ENCODE measurements around the gene KRT77. TPM values are rescaled to one million over a fixed set of nuclear protein-coding genes. Genes with fewer than 3 reads are reported as not detected.

The KRT77 gene
- total and polyA plus RNA-seq, 4 donors, result not detected

DNA sequence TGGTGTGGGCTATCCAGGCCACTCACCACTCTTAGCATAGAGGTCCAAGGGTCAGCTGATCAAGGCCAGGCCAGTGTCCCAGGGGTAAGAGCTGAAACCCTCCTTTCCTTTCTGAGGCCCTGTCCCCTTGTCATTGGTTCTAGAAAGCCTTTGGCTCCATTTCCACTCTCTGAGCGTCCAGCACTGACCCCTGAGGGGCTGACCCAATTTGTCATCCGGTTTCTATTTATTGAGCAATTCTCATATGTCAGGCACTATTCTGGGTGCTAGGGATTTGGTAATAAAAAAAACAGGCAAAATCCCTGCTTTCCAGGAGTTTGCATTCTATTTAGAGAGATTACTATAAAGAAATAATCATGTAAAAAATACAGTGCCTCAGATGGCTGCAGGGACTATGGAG lies 3.4 kb downstream of the KRT77 start:
- Histone ChIP-seq H3K27me3 (ENCODE audit: control insufficient read depth in 1 of 2, insufficient read depth in 2 of 2, low read length in 1 of 2) (no peaks in the 10 kb centered on the region), H3K27ac (ENCODE audit: low read depth in 1 of 2, low read length in 2 of 2) (no peak overlapping the region), H3K4me3 (ENCODE audit: low read length in 2 of 2) (no peak overlapping the region), H3K4me1 (ENCODE audit: control insufficient read depth in 1 of 2, insufficient read depth in 2 of 2, low read length in 2 of 2) (no peaks in the 10 kb centered on the region), H3K36me3 (ENCODE audit: control insufficient read depth in 1 of 2, insufficient read depth in 2 of 2, low read length in 1 of 2) (no peaks in the 10 kb centered on the region), H3K9me3 (ENCODE audit: control insufficient read depth, low read length) (no peaks in the 10 kb centered on the region)
- 70 to 75% methylated on average over 2 of the region's 2 CpGs for WGBS, 2 donors
- DNase-seq, result no peak
- ATAC-seq (ENCODE audit: low FRiP score), result no peak
- intact Hi-C loops (cut with DNase I), result no loop called here

DNA sequence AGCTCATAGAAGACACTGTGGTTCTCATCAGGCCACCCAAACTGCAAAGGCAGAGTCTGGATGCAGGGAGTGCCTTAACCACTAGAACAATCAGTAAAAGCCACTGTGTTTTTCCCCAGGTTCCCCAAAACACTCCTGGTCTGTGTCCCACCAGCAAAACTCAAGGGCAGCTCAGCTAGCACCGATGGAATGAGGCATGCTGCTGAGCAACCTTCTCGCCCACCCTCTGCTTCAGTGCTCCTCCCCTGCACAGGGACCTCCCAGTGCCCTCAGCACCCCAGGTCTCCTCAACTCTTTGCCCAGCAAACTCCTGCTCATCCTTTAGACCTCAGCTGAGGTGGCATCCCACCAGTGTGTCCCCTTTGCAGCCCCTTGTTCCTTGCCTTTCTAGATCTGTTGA lies 4.0 kb downstream of the KRT77 start:
- 67 to 71% methylated on average over 2 of the region's 2 CpGs for WGBS, 2 donors
- Histone ChIP-seq H3K36me3 (ENCODE audit: control insufficient read depth in 1 of 2, insufficient read depth in 2 of 2, low read length in 1 of 2) (no peaks in the 10 kb centered on the region), H3K4me3 (ENCODE audit: low read length in 2 of 2) (no peak overlapping the region), H3K27ac (ENCODE audit: low read depth in 1 of 2, low read length in 2 of 2) (no peak overlapping the region), H3K9me3 (ENCODE audit: control insufficient read depth, low read length) (peaks cover 2% of the 10 kb centered on the region), H3K27me3 (ENCODE audit: control insufficient read depth in 1 of 2, insufficient read depth in 2 of 2, low read length in 1 of 2) (no peaks in the 10 kb centered on the region), H3K4me1 (ENCODE audit: control insufficient read depth in 1 of 2, insufficient read depth in 2 of 2, low read length in 2 of 2) (no peaks in the 10 kb centered on the region)
- no peak for ATAC-seq (ENCODE audit: low FRiP score)
- DNase-seq, result no peak
- intact Hi-C loops (cut with DNase I), result no loop called here

DNA sequence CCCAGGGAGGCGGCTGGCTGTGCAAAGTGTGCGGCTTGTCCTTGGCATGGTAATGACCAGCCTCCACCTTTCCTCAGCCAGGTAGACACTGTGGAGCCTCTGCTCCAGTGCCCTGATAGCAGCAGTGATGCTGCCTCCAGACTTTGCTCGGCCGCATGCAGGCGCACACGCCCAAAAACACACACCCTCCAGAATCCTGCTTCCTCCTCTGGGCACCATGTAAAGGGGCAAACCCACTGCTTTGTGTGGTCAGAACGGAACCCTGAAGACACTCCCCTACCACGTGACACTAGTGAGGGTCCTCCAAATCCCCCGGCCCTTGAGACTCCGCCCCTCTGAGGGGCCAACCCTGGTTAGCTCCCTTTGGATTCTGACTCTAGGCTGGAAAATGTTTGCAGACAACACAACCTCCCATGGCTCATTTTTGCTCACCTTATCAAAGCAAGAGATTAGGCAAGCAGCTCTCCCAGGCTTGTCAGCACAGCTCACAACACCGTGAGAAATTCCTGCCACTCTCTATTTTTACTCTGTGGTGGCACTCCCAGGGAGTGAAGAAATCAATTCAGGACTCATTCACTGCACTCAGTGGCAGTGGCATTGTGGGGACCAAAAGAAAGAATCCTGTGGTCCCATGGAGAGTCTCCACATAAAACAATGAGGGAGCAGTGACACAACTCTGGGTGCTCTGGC lies 4.5 kb downstream of the KRT77 start:
- H3K27ac ChIP-seq (ENCODE audit: low read depth in 1 of 2, low read length in 2 of 2), result no peak overlapping the region
- H3K36me3 ChIP-seq (ENCODE audit: control insufficient read depth in 1 of 2, insufficient read depth in 2 of 2, low read length in 1 of 2), result no peaks in the 10 kb centered on the region
- DNase-seq, result no peak
- H3K27me3 ChIP-seq (ENCODE audit: control insufficient read depth in 1 of 2, insufficient read depth in 2 of 2, low read length in 1 of 2), result no peaks in the 10 kb centered on the region
- H3K4me3 ChIP-seq (ENCODE audit: low read length in 2 of 2), result no peak overlapping the region
- WGBS, 2 donors, result 52 to 54% methylated on average over 11 of the region's 11 CpGs
- intact Hi-C loops (cut with DNase I), result no loop called here
- no peaks in the 10 kb centered on the region for H3K4me1 ChIP-seq (ENCODE audit: control insufficient read depth in 1 of 2, insufficient read depth in 2 of 2, low read length in 2 of 2)
- peaks cover 2% of the 10 kb centered on the region for H3K9me3 ChIP-seq (ENCODE audit: control insufficient read depth, low read length)
- no peak for ATAC-seq (ENCODE audit: low FRiP score)

DNA sequence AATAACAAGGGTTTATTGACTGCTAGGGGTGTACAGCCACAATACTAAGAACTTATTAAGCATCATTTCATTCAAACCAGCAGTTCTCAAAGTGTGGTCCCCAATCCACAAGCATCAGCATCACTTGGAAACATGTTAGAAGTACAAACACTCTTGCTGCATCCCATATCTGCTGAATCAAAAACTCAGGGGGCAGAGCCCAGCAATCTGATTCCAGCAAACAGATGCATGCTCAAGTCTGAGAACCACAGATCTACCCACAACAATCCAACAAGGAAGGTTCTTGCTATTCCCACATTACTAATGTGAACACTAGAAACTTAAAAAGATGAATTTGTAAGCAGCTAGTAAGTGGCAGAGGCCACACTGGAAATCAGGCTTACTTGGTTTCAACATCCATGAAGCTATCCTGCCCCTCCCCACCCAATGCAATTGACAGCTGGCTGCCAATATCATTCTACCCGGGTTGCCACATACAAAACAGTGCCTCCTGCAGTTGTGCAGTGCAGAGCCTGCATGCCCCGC lies 6.2 kb downstream of the KRT77 start:
- Histone ChIP-seq H3K27ac (ENCODE audit: low read depth in 1 of 2, low read length in 2 of 2) (no peak overlapping the region), H3K4me1 (ENCODE audit: control insufficient read depth in 1 of 2, insufficient read depth in 2 of 2, low read length in 2 of 2) (no peaks in the 10 kb centered on the region), H3K36me3 (ENCODE audit: control insufficient read depth in 1 of 2, insufficient read depth in 2 of 2, low read length in 1 of 2) (no peaks in the 10 kb centered on the region), H3K27me3 (ENCODE audit: control insufficient read depth in 1 of 2, insufficient read depth in 2 of 2, low read length in 1 of 2) (no peaks in the 10 kb centered on the region), H3K9me3 (ENCODE audit: control insufficient read depth, low read length) (peaks cover 2% of the 10 kb centered on the region), H3K4me3 (ENCODE audit: low read length in 2 of 2) (no peak overlapping the region)
- WGBS, 2 donors, result 35 to 69% methylated on average over 2 of the region's 2 CpGs
- no peak for ATAC-seq (ENCODE audit: low FRiP score)
- intact Hi-C loops (cut with DNase I), result no loop called here
- no peak for DNase-seq

DNA sequence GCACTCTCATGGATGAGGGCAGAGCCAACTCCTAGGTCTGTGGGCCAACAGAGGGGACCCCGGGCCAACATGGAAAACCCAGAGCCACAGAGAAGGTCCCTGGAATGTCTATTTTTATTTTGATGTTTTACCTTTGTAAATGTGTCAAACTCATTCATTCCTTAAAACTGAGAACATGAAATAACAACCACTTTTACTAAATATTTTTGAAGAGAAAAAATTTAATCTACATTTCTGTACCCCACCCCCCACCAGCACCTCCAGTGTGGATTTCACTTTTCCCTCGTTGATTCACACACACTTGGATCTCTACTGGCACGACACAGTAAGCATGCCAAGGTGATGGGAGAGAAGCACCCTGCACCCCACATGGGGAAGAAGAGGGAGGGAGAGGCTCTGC lies 6.7 kb downstream of the KRT77 start:
- H3K27ac ChIP-seq (ENCODE audit: low read depth in 1 of 2, low read length in 2 of 2), result no peak overlapping the region
- H3K4me3 ChIP-seq (ENCODE audit: low read length in 2 of 2), result no peak overlapping the region
- ATAC-seq (ENCODE audit: low FRiP score), result no peak
- peaks cover 2% of the 10 kb centered on the region for H3K9me3 ChIP-seq (ENCODE audit: control insufficient read depth, low read length)
- 39 to 45% methylated on average over 3 of the region's 3 CpGs for WGBS, 2 donors
- H3K36me3 ChIP-seq (ENCODE audit: control insufficient read depth in 1 of 2, insufficient read depth in 2 of 2, low read length in 1 of 2), result no peaks in the 10 kb centered on the region
- intact Hi-C loops (cut with DNase I), result no loop called here
- H3K27me3 ChIP-seq (ENCODE audit: control insufficient read depth in 1 of 2, insufficient read depth in 2 of 2, low read length in 1 of 2), result no peaks in the 10 kb centered on the region
- H3K4me1 ChIP-seq (ENCODE audit: control insufficient read depth in 1 of 2, insufficient read depth in 2 of 2, low read length in 2 of 2), result no peaks in the 10 kb centered on the region
- no peak for DNase-seq

DNA sequence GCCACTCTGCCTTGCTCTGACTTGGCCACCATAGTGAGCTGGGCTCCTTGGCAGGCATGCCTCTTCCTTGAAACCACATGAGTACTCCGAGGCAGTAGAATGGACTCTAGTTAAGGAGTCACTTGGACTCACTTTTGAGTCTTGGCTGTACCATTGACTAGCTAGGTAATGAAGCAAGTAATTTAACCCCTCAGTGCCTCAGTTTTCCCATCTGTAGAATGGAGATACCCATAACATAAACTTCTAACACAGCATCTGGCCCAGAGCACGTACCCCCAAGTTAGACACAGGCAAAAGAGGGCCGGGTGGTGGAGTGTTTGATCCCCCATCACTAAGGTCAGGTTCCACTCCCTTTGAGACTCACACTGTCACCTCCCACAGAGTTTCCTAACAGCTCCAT lies 8.3 kb downstream of the KRT77 start:
- Histone ChIP-seq H3K4me1 (ENCODE audit: control insufficient read depth in 1 of 2, insufficient read depth in 2 of 2, low read length in 2 of 2) (no peaks in the 10 kb centered on the region), H3K4me3 (ENCODE audit: low read length in 2 of 2) (no peak overlapping the region), H3K9me3 (ENCODE audit: control insufficient read depth, low read length) (peaks cover 2% of the 10 kb centered on the region), H3K27ac (ENCODE audit: low read depth in 1 of 2, low read length in 2 of 2) (no peak overlapping the region), H3K36me3 (ENCODE audit: control insufficient read depth in 1 of 2, insufficient read depth in 2 of 2, low read length in 1 of 2) (no peaks in the 10 kb centered on the region), H3K27me3 (ENCODE audit: control insufficient read depth in 1 of 2, insufficient read depth in 2 of 2, low read length in 1 of 2) (no peaks in the 10 kb centered on the region)
- DNase-seq, result no peak
- intact Hi-C loops (cut with DNase I), result no loop called here
- WGBS, 2 donors, result 76 to 80% methylated on average over 3 of the region's 3 CpGs
- ATAC-seq (ENCODE audit: low FRiP score), result no peak

DNA sequence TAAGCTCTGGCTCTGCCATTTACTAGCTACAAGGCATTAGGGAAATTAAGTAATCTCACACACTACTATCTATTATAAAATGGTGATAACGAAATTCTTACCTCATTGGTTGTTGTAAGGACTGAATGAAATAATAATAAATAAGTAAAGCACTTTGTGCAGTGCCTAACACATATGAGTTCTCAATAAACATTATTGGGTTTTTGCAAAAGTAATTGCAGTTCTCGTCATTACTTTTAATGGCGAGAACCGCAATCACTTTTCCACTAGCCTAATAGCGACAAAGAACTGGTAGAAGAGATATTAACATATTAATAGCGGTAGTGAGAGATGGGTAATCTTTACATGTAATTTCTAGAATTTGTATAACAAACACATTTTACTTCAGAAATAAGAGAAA lies 9.2 kb downstream of the KRT77 start:
- peaks cover 2% of the 10 kb centered on the region for H3K9me3 ChIP-seq (ENCODE audit: control insufficient read depth, low read length)
- H3K27me3 ChIP-seq (ENCODE audit: control insufficient read depth in 1 of 2, insufficient read depth in 2 of 2, low read length in 1 of 2), result no peaks in the 10 kb centered on the region
- H3K4me3 ChIP-seq (ENCODE audit: low read length in 2 of 2), result no peak overlapping the region
- DNase-seq (no peak), ATAC-seq (ENCODE audit: low FRiP score) (no peak)
- 79 to 92% methylated on average over 6 of the region's 6 CpGs for WGBS, 2 donors
- intact Hi-C loops (cut with DNase I), result no loop called here
- no peaks in the 10 kb centered on the region for H3K4me1 ChIP-seq (ENCODE audit: control insufficient read depth in 1 of 2, insufficient read depth in 2 of 2, low read length in 2 of 2)
- no peak overlapping the region for H3K27ac ChIP-seq (ENCODE audit: low read depth in 1 of 2, low read length in 2 of 2)
- no peaks in the 10 kb centered on the region for H3K36me3 ChIP-seq (ENCODE audit: control insufficient read depth in 1 of 2, insufficient read depth in 2 of 2, low read length in 1 of 2)

DNA sequence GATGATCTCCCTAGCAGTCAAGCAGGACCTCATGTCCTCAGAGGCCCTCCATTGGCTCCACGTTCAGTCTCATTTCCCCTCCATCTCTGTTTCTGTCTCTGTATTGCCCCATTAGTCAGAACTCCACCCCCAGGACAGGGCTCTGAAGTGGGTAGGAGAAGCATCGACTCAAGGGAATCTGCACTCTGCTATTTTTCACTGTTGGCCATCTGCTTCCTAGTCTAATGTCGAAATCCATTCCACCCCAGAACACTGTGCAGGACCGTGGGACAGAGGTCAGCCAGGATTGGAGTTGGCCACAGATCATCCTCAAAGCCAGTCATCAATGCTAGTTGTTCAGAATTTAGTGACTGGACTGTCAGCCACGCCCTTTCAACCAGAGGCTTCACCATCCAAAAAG lies 10.1 kb downstream of the KRT77 start:
- Histone ChIP-seq H3K27me3 (ENCODE audit: control insufficient read depth in 1 of 2, insufficient read depth in 2 of 2, low read length in 1 of 2) (peaks cover 0 to 2% of the 10 kb centered on the region in 2 donors), H3K4me1 (ENCODE audit: control insufficient read depth in 1 of 2, insufficient read depth in 2 of 2, low read length in 2 of 2) (no peaks in the 10 kb centered on the region)

DNA sequence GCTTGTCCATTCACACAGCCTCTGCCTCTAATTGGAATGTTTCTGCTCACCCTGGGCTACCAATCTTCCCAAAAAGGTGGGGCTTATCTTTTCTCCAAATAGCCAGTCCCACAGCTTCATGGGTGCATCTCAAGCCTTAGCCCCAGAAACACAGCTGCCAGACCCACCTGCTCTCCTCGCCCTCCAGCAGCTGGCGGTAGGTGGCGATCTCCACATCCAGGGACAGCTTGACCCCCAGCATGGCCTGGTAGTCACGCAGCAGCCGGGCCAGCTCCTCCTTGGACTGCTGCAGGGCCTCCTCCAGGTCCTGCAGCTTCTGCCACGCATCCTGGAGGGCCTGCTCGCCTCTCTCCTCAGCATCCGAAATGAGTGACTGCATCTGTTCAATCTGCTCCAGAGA lies 11.1 kb downstream of the KRT77 start:
- peaks cover 3% of the 10 kb centered on the region for H3K9me3 ChIP-seq (ENCODE audit: control insufficient read depth, low read length)
- WGBS, 2 donors, result 69 to 70% methylated on average over 8 of the region's 8 CpGs
- H3K4me3 ChIP-seq (ENCODE audit: low read length in 2 of 2), result no peak overlapping the region
- peaks cover 0 to 2% of the 10 kb centered on the region in 2 donors for H3K27me3 ChIP-seq (ENCODE audit: control insufficient read depth in 1 of 2, insufficient read depth in 2 of 2, low read length in 1 of 2)
- intact Hi-C loops (cut with DNase I), result no loop called here
- H3K4me1 ChIP-seq (ENCODE audit: control insufficient read depth in 1 of 2, insufficient read depth in 2 of 2, low read length in 2 of 2), result no peaks in the 10 kb centered on the region
- no peak for ATAC-seq (ENCODE audit: low FRiP score)
- no peak overlapping the region for H3K27ac ChIP-seq (ENCODE audit: low read depth in 1 of 2, low read length in 2 of 2)
- no peaks in the 10 kb centered on the region for H3K36me3 ChIP-seq (ENCODE audit: control insufficient read depth in 1 of 2, insufficient read depth in 2 of 2, low read length in 1 of 2)
- DNase-seq, result no peak

More for the DNA sequence above, 10.1 kb downstream of the KRT77 start:
- peaks cover 3% of the 10 kb centered on the region for H3K9me3 ChIP-seq (ENCODE audit: control insufficient read depth, low read length)
- WGBS, 2 donors, result 70 to 74% methylated on average over 5 of the region's 5 CpGs
- ATAC-seq (ENCODE audit: low FRiP score) (no peak), DNase-seq (no peak)
- H3K27ac ChIP-seq (ENCODE audit: low read depth in 1 of 2, low read length in 2 of 2), result no peak overlapping the region
- no peaks in the 10 kb centered on the region for H3K36me3 ChIP-seq (ENCODE audit: control insufficient read depth in 1 of 2, insufficient read depth in 2 of 2, low read length in 1 of 2)
- intact Hi-C loops (cut with DNase I), result no loop called here
- H3K4me3 ChIP-seq (ENCODE audit: low read length in 2 of 2), result no peak overlapping the region

Measured in aorta (tissue), 5 donors.